Kidney epithelial cell (primary cell): ENCODE data around the gene ILDR1. TPM values are rescaled to one million over a fixed set of nuclear protein-coding genes. Genes with fewer than 3 reads are reported as not detected.

Experiments used
- DNase-seq: peaks from one replicate; pipeline ENCODE4 v3.0.0-alpha.2; 2010; ENCODE audit warnings: low read depth
- H3K27me3 ChIP-seq: 2 replicates; pipeline ENCODE4 v1.6.0; 2011; ENCODE audit warnings: low read length; ENCODE audit not compliant: control insufficient read depth, insufficient read depth
- H3K36me3 ChIP-seq: 2 replicates; pipeline ENCODE4 v1.5.1; 2011; ENCODE audit warnings: low read length; ENCODE audit not compliant: control insufficient read depth, insufficient read depth
- H3K4me3 ChIP-seq: 2 replicates; pipeline ENCODE4 v1.5.1; 2011; ENCODE audit warnings: low read depth, mild to moderate bottlenecking, control low read depth, low read length
- total RNA-seq: library from RNA; depleted of rRNA; stranded (reverse); fragments of >200 nt; gene quantifications from 2 replicates; pipeline ENCODE4 v1.2.3, GENCODE V29; 2015
- TF ChIP-seq, protein P1 (sequence below): IDR thresholded peaks from 2 replicates; pipeline ENCODE4 v1.5.1; 2011; ENCODE audit warnings: mild to moderate bottlenecking, moderate library complexity, low read length, control low read depth, inconsistent platforms; ENCODE audit not compliant: insufficient read depth, poor library complexity, severe bottlenecking

ILDR1 gene
- total RNA-seq, 1 donor from 2014 or later: 3.7 TPM

DNA sequence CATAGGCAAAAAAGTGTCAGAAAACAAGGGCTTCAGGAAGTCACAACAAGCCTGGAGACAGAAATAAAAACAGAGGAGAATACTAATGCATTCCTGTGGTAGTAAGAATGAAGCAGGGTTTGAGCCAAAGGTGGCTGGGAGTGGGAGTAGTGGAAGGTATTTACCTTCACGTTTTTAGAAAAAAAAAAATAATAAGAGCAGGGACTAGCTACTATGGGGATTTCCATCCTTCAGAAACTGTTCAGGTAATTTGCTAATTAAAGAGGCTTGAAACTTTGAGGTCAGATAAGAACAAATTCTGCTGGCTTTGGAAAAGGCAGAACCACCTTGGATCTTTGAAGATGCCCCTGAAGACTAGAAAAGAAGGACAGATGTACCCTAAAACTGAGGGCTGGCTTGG is 18.4 kb downstream of the ILDR1 start:
- Histone ChIP-seq H3K4me3 (no peak overlapping the region), H3K36me3 (no peaks in the 10 kb centered on the region), H3K27me3 (no peaks in the 10 kb centered on the region)
- TF ChIP-seq, protein P1, sequence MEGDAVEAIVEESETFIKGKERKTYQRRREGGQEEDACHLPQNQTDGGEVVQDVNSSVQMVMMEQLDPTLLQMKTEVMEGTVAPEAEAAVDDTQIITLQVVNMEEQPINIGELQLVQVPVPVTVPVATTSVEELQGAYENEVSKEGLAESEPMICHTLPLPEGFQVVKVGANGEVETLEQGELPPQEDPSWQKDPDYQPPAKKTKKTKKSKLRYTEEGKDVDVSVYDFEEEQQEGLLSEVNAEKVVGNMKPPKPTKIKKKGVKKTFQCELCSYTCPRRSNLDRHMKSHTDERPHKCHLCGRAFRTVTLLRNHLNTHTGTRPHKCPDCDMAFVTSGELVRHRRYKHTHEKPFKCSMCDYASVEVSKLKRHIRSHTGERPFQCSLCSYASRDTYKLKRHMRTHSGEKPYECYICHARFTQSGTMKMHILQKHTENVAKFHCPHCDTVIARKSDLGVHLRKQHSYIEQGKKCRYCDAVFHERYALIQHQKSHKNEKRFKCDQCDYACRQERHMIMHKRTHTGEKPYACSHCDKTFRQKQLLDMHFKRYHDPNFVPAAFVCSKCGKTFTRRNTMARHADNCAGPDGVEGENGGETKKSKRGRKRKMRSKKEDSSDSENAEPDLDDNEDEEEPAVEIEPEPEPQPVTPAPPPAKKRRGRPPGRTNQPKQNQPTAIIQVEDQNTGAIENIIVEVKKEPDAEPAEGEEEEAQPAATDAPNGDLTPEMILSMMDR: no peak
- no peak for DNase-seq

DNA sequence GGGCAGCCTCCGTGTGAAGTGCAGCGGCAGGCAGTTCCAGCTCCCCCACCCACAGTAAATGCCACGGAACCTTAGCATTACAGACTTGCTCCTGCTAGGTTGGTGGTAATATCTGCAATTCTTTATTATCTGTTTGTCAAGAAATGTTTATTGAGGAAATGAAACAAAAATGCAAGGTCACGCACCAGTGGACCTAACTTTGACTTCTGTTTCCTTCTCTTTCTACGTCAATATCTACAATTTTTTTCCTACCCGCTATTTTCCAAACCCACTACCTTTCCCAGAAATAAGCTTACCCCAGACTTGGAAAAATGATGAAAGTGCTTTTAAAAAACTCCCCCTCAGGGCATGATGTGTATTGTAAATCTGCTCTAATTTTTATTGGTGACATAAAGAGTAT is 18.9 kb downstream of the ILDR1 start:
- no peak for DNase-seq
- TF ChIP-seq, protein P1: no peak
- H3K36me3 ChIP-seq: no peaks in the 10 kb centered on the region
- H3K27me3 ChIP-seq: no peaks in the 10 kb centered on the region
- H3K4me3 ChIP-seq: no peak overlapping the region

DNA sequence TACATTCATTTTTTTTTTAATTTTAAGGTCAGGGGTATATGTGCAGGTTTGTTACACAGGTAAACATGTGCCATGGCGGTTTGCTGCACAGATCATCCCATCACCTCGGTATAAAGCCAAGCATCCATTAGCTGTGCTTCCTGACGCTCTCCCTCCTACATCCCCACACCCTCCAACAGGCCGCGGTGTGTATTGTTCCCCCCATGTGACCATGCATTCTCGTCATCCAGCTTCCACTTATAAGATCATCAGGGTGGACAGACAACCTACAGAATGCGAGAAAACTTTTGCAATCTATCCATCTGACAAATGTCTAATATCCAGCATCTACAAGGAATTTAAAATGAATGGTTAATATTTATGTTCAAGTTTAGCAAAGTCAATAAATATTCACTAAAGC is 19.4 kb downstream of the ILDR1 start:
- TF ChIP-seq, protein P1: no peak
- Histone ChIP-seq H3K36me3 (no peaks in the 10 kb centered on the region), H3K27me3 (no peaks in the 10 kb centered on the region), H3K4me3 (no peak overlapping the region)
- no peak for DNase-seq

DNA sequence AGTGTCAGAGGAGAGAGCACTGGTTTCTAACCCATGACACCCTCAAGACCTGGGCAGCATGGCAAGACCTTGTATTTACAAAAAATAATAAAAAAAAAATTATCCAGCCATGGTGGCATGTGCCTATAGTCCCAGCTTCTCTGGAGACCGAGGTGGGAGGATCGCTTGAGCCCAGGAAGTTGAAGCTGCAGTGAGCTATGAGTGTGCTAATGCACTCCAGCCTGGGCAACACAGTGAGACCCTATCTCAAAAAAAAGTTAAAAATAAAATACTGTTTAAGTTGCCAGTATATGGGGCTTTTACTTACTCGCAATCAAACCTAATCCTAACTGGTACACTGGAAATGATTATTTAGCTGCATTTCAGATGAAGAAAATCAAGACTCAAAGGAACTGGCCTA is 20.2 kb downstream of the ILDR1 start:
- no peak overlapping the region for H3K4me3 ChIP-seq
- TF ChIP-seq, protein P1: no peak
- H3K27me3 ChIP-seq: no peaks in the 10 kb centered on the region
- no peak for DNase-seq
- H3K36me3 ChIP-seq: no peaks in the 10 kb centered on the region

- no peaks in the 10 kb centered on the region for H3K27me3 ChIP-seq
- H3K36me3 ChIP-seq: no peaks in the 10 kb centered on the region
- TF ChIP-seq, protein P1: no peak
- DNase-seq: no peak
- H3K4me3 ChIP-seq: no peak overlapping the region
Observed at GRCh38 chr3:122000936-122001605, 21.0 kb downstream of the ILDR1 start.

GRCh38 chr3:121999931-122000330 is 22.1 kb downstream of the ILDR1 start:
- Histone ChIP-seq H3K36me3 (no peaks in the 10 kb centered on the region), H3K4me3 (no peak overlapping the region), H3K27me3 (no peaks in the 10 kb centered on the region)
- DNase-seq: no peak
- TF ChIP-seq, protein P1: no peak
